CD4-positive, alpha-beta T cell treated with Interleukin-4 for 1 hour (primary cell): ENCODE data around the gene ABCB8.
"Not testable (repeated sequence)": the region's sequence is repeated elsewhere in the genome, so short reads cannot be mapped to it uniquely, and the experiment has no call there.

Experiments
- DNase-seq, 2 donors: peaks; one replicate each; pipeline ENCODE4 v3.0.0-alpha.2; 2020 to 2022

ABCB8 gene

GRCh38 chr7:150998341-150998740 is 29.9 kb upstream of the ABCB8 start:
- DNase-seq, result no peak

- DNase-seq, result no peak
Measured at GRCh38 chr7:150999001-150999400, 29.2 kb upstream of the ABCB8 start.

GRCh38 chr7:150999497-151000230 is 28.6 kb upstream of the ABCB8 start:
- peak; percentile 55 to 63 for DNase-seq

DNA sequence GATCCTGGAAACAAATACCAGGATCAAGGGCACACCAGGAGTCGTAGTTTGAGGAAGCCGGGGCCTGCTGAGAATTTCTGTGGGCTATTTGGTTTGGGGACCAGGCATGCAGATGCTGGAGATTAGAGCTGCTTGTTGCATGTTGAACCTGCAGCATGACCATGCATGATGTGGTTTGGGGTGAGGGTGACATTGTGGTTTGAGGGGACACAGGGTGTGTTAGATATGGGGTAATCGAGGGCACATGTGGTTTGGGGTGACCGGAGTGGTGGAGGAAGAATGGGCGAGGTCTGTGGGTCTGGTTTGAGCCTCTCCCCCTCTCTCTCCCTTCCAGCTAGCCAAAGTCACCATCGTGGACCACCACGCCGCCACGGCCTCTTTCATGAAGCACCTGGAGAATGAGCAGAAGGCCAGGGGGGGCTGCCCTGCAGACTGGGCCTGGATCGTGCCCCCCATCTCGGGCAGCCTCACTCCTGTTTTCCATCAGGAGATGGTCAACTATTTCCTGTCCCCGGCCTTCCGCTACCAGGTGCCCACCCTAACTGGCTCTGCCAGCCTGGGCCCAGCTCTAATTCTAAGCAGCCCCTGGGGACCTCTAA is 27.3 kb upstream of the ABCB8 start:
- DNase-seq, result no peak

- DNase-seq, result no peak
Measured at GRCh38 chr7:151001546-151001945, 26.7 kb upstream of the ABCB8 start.

DNA sequence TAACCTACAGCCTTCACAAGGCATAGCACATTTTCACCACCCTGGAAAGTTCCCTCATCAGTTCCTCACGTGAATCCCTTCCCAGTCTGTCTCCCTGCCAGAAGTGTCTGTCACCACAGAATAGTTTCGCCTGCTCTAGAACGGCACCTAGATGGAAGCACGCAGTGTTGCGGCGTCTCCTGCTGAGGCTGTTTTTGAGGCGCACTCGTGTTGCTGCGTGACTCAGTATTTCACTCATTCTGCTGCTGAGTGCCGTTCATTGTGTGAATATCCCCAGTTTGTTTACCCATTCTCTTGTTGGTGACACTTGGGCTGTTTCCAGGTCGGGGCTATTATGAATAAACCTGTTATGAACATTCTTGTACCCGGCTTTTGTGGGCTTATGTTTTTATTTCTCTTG is 24.7 kb upstream of the ABCB8 start:
- no peak for DNase-seq

DNA sequence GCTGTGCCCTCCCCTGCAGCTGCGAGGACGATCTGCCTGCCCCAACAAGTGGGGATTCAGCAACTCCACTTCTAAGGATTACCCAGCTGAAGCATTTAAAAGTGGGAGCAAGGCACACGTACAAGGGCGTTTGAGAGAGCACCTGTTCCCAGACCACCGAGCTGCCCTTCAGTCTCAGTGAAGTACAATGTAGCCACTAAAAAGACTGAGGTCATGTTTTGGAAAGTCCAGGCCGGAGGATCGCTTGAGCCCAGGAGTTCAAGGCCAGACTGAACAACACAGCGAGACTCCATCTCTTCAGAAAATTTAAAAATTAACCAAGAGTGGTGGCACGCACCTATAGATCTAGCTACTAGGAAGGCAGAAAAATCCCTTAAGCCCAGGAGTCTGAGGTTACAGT is 22.7 kb upstream of the ABCB8 start:
- no peak for DNase-seq

- no peak for DNase-seq
Measured at GRCh38 chr7:151006590-151007300, 21.5 kb upstream of the ABCB8 start.

GRCh38 chr7:151007469-151007898 is 20.8 kb upstream of the ABCB8 start:
- DNase-seq, result no peak

GRCh38 chr7:151008143-151008510 is 20.1 kb upstream of the ABCB8 start:
- DNase-seq, result peak in 1 of 2 donors; percentile 69

DNA sequence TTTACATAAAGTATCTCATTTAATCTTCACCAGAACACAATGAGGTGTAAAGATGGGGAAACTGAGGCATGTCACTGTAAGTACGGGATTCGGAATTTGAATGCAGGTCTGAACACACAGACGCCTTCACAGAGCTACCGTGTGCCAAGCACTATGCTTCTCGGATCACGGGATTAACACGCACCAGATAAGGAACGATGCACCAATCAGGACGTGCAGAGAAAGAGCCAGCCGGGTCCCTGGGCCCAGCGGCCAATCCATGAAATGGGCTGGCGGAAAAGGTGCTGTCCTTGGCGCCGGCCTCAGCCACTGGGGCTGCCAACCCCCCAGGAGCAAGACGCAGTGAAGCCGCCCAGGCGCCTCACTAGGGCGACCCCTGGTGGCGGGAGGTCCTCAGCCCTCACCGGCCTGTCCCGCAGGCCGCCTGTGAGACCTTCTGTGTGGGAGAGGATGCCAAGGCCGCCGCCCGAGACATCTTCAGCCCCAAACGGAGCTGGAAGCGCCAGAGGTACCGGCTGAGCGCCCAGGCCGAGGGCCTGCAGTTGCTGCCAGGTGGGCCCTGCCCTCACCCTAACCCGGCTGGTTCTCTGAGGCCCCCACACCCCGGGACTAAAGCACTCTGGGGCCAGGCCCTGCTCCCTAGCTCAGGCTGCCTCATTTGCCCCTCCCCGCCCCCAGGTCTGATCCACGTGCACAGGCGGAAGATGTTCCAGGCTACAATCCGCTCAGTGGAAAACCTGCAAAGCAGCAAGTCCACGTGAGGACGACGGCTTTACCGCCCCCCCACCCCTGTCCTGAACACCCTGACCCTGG is 19.5 kb upstream of the ABCB8 start:
- DNase-seq, result peak; percentile 76 to 87

DNA sequence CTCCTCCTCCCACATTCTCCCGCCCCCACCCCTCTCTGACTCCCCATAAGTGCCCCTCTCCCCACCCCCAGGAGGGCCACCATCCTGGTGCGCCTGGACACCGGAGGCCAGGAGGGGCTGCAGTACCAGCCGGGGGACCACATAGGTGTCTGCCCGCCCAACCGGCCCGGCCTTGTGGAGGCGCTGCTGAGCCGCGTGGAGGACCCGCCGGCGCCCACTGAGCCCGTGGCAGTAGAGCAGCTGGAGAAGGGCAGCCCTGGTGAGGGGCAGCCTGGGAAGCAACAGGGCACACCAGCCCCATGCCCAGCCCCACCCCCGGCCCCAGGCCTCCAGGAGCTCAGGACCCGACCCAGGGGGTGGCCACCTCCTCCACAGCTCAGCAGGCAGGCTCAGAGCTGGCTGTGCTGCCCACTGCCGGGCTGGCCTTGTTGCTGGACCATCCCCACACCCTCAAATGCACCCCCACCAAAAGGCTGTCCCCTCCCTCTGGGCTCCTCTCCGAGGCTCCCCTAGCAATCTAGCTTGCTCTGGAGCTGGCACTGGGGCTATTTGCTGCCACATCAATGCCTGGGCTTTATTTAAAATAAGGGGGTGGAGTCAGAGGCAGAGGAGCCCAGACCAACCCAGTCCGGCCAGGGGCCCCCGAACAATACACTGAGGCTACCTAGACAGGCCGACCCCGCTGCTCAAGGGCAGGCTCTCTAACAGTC is 18.8 kb upstream of the ABCB8 start:
- DNase-seq, result no peak

DNA sequence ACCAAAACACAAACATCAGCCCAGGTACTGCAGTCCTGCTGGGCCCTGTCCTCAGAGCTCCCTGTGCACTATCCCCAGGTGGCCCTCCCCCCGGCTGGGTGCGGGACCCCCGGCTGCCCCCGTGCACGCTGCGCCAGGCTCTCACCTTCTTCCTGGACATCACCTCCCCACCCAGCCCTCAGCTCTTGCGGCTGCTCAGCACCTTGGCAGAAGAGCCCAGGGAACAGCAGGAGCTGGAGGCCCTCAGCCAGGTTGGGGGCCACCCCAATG is 18.3 kb upstream of the ABCB8 start:
- no peak for DNase-seq

GRCh38 chr7:151010307-151011096 is 17.7 kb upstream of the ABCB8 start:
- peak; percentile 45 to 61 for DNase-seq

GRCh38 chr7:151011097-151011409 is 17.2 kb upstream of the ABCB8 start:
- no peak for DNase-seq

- not testable (repeated sequence) for DNase-seq
Measured at GRCh38 chr7:151011616-151012015, 16.6 kb upstream of the ABCB8 start.

- DNase-seq, result no peak
Measured at GRCh38 chr7:151012031-151012692, 16.1 kb upstream of the ABCB8 start.

DNA sequence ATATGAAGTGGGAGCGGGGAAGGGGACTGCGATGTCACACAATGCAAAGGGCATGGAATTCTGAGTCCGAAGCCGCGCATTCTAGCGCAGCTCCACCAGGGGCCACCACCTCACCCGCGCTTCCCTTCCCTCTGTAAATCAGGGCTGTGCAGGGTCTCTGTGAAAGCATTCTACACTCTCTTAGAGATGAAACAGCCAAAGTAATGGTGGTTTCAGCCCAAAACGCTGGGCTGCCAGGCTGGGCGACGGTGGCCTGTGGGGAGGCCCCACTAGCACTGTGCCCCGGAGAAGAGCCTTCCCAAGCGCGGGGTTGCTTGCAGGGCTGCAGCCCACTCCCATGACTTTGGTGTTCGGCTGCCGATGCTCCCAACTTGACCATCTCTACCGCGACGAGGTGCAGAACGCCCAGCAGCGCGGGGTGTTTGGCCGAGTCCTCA is 15.3 kb upstream of the ABCB8 start:
- DNase-seq, result peak in 1 of 2 donors; percentile 27

DNA sequence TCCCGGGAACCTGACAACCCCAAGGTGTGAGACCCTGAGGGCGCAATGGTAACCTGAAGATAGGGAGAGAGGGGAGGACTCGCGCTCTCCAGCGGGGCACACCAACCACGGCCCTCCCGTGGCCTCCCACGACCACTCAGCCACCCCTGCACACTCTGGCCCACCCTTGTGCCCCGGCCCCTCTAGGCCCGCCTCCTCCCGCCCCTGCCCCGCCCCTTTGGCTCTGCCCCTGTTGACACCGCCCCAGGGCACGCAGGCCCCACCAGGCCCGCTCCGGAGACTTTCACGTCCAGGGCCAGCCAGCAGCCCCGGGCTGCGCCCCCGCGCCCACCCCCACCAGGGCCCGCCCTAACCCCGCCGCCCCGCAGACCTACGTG is 14.9 kb upstream of the ABCB8 start:
- DNase-seq, result no peak

DNA sequence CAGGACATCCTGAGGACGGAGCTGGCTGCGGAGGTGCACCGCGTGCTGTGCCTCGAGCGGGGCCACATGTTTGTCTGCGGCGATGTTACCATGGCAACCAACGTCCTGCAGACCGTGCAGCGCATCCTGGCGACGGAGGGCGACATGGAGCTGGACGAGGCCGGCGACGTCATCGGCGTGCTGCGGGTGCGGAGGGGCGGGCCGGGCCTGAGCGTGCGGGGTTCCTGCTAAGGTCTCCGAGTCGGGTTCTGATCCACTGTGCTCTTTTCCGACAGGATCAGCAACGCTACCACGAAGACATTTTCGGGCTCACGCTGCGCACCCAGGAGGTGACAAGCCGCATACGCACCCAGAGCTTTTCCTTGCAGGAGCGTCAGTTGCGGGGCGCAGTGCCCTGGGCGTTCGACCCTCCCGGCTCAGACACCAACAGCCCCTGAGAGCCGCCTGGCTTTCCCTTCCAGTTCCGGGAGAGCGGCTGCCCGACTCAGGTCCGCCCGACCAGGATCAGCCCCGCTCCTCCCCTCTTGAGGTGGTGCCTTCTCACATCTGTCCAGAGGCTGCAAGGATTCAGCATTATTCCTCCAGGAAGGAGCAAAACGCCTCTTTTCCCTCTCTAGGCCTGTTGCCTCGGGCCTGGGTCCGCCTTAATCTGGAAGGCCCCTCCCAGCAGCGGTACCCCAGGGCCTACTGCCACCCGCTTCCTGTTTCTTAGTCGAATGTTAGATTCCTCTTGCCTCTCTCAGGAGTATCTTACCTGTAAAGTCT is 14.3 kb upstream of the ABCB8 start:
- peak; percentile 96 to 97 for DNase-seq

GRCh38 chr7:151014950-151015349 is 13.3 kb upstream of the ABCB8 start:
- DNase-seq, result peak; percentile 44 to 51
